HG02981 (cell line): Measurements from ENCODE around the gene CHMP2A.

ENCODE experiments used
- ATAC-seq: cut with Tn5 transposase; IDR thresholded peaks from one replicate; pipeline ENCODE4 v1.9.1; 2021; ENCODE audit warnings: mild to moderate bottlenecking, moderate library complexity; ENCODE audit not compliant: unreplicated experiment

Gene CHMP2A

DNA sequence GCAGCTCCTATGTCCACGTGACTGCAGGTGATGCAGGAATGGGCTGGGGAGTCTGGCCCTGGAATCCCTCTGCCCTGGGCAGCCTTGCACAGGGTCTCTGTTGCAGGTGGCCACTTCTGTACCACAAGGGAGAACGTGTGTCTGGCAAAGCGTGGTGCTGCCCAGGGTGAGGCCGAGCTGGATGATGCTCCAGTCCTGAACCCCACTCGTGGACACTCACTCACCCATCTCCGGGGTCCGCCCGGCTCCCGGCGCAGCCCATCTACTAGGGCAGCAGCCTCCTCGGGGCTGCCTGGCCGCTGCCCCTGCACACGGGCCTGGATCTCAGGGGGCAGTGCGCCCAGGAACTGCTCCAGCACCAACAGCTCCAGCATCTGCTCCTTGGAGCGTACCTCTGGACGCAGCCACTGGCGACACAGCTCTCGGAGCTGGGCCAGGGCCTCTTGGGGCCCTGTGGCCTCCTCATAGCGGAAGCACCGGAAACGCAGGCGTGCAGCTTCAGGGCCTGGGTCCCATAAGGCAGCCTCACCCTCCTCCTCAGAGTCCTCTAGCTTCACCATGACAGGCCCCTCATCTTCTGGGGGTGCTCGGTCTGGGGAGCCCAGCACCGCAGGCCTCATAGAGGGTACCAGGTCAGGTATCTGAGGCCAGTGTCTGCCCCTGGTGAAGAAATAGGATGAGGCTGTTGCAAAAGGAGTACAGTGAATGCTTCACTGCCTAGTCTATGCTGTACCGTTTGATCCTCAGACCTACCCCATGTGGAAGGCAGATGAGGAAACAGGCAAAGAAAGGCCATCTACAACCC lies 16.1 kb upstream of the CHMP2A start:
- ATAC-seq, result no peak

GRCh38 chr19:58569943-58570670 lies 15.2 kb upstream of the CHMP2A start:
- ATAC-seq, result no peak

- no peak for ATAC-seq
Measured at GRCh38 chr19:58569191-58569942, 14.5 kb upstream of the CHMP2A start.

DNA sequence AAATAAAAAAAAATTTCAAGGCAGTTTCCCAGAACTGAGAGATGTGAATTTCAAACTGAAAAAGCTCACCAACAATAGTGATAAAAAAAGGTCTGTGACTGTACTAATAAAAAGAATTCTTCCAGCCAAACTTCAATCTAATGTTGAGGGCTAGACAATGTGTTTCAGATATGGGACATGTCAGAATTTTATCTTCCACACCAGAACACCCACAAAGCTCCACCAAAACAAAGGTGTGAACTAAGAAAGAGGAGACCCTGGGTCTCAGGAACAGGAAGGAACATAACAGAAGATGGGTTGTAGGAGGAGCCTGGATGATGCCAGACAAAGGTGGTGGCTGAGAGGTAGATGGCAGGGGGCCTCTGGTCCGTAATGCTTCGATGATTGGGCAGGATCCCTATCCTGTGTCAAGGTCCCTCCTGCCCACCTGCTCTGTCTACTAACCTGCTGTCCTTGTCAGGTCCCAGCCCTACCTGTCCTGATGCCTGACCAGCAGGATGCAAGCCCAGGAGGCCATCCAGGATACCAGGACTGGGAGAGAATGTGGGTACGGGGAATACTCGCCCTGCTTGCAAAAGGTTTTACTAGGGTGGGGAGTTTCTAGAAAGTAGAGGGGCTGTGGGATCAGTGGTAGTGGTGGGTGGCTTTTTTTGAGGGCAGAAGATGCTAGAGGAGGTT lies 13.7 kb upstream of the CHMP2A start:
- ATAC-seq, result no peak

DNA sequence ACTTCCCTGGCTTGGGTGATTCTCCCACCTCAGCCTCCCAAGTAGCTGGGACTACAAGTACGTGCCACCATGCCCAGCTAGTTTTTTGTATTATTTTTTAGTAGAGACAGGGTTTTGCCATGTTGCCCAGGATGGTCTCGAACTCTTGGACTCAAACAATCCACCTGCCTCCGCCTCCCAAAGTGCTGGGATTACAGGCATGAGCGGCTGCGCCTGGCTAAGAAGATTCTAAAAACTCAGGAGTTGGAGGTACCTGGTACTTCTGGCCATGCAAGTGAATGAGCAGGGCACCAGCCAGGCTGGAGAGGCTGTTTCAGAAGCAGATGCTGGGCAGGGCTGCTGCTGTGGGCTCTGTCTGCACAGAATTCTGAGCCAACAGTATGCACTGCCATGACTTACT lies 12.1 kb upstream of the CHMP2A start:
- no peak for ATAC-seq

GRCh38 chr19:58563823-58564222 lies 8.9 kb upstream of the CHMP2A start:
- ATAC-seq, result no peak

DNA sequence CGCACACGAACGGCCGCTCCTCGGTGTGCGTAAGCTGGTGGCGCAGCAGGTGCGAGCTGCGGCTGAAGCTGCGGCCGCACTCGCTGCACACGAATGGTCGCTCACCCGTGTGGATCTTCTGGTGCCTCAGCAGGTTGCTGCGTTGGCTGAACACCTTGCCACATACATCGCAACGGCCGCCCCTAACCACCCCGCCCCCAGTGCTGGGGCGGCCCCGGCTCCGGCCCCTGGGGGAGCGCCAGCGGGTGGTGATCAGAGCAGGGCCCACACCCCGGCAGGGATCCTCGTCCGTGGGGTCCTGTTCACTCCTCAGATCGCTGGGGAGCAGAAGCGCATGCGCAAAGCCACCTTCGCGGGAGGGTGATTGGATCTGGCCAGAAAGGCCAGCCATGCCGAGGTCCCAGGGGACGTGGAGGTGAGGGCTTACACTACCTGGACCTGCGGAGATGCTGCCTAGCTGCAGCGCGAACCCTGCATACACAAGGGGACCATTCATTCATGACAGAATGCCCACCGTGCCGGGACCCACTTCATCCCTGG lies 8.2 kb upstream of the CHMP2A start:
- ATAC-seq, result no peak

DNA sequence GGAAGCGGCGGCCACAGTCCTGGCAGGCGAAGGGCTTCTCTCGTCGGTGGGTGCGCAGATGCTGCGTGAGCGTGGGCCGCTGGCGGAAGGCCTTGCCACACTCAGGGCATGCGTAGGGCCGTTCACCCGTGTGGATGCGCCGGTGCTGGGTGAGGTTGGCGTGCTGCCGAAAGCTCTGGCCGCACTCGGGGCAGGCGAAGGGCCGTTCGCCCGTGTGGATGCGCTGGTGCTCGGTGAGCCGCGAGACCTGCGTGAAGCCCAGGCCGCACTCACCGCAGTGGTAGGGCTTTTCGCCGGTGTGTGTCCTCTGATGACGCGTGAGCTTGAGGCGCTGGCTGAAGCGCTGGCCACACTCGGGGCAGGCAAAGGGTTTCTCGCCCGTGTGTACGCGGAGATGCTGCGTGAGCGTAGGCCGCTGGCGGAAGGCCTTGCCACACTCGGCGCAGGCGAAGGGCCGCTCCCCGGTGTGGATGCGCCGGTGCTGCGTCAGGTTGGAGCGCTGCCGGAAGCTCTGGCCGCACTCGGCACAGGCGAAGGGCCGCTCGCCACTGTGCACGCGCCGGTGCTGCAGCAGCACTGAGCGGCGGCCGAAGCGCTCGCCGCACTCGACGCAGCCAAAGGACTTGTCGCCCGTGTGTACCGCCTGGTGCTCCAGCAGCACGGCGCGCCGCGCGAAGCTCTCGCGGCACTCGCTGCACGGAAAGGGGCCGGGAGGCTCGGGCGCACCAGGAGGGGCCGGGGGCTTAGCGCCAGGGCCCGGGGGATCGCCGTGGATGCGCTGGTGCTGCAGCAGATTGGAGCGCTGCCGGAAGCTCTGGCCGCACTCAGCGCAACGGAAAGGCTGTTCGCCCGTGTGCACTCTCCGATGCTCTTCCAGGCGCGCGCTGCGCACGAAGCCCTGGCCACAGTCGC lies 7.5 kb upstream of the CHMP2A start:
- no peak for ATAC-seq

DNA sequence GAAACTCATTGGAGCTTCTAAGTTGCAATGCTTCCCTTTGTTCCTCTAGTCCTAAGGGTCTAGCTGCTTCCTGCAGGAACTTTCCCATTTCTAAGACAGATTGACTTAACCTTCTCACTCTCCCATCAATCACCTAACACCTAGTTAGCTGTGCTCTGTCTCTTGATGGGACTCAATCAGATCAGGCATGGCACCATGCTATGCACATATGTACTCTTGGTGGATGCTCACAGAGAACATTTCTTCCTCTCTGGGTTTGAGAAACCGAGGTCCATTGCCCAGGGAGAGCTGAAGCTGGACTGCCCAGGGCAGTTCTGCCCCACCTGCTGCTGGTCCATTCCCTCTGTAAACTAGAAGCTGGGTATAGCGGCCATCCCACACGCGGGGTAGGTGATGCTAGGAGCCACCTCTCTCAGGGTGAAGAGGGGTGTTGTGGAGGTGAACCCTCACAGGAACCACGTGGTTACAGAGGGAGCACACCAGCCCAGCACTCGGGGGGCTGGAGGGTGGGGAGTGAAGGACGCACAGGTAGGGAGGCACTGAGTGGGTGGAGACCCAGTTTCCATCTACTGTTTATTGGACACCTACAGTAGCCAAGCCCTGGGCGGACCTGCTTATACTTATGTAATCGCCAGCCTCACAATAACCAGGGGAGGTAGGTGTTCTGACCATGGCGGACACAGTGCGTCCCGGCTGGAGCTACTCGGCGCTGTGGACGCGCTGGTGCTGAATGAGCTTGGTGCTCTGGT lies 6.6 kb upstream of the CHMP2A start:
- no peak for ATAC-seq

DNA sequence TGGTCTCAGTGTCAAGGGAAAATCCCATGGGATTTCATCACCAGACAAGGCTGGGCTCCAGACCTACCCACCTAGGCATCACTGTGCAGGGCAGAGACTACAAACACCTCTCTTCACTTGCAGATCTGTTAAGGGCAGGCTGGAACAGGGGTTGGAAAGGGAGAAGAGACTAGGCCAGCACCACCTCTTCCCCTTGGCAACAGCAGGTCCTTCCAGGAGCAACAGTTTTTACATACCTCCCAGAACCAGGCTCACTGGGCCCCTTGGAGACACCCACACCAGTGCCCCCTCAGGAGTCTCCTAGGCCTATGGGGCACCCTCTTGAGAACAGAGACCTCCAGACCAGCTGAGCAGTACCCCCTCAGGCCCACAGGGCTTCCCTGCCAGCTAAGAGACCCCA lies 6.0 kb upstream of the CHMP2A start:
- no peak for ATAC-seq

DNA sequence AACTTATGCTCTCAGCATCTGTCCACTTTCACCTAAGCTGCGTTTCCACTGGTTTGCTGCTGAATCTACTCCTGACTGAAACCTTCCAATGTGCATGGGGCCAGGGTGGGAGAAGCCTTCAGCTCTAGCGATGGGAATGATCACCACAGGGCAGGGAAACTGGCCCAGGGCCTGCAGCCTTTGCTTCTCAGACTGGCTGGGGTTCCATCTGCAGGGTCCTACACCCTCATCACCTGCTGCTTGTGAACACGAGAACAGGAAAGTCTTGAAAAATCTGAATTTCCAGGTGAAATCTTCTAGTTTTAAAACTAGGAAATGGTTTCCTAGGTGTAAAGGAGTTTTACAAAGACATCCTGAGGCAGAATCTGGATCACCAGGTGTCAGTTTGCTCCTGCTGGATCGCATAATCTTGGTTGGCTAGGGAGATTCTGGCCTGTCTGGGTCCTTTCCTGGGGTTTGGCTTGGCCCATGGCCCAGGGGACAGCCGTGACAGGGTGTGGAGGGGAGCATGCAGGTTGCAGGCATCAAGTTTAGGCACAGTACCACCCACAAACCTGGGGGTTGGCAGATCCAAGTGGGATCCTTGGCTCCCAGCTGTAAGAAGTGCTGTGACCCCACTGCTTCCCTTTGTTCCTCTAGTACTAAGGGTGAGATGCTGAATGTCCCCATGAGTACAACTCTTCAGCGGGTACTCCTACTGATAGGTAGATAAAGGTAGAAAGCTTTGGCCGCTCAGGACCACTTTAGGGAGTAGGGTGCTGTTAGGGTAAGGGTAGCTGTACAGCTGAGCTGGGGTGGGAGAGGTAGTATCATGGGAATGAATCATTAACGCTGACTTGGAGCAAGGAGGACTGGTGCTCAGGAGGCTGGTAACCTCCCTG lies 5.3 kb upstream of the CHMP2A start:
- ATAC-seq, result no peak

- ATAC-seq, result peak; percentile 21
Measured at GRCh38 chr19:58559275-58560006, 4.5 kb upstream of the CHMP2A start.

GRCh38 chr19:58558623-58559274 lies 3.8 kb upstream of the CHMP2A start:
- ATAC-seq, result peak; percentile 52

DNA sequence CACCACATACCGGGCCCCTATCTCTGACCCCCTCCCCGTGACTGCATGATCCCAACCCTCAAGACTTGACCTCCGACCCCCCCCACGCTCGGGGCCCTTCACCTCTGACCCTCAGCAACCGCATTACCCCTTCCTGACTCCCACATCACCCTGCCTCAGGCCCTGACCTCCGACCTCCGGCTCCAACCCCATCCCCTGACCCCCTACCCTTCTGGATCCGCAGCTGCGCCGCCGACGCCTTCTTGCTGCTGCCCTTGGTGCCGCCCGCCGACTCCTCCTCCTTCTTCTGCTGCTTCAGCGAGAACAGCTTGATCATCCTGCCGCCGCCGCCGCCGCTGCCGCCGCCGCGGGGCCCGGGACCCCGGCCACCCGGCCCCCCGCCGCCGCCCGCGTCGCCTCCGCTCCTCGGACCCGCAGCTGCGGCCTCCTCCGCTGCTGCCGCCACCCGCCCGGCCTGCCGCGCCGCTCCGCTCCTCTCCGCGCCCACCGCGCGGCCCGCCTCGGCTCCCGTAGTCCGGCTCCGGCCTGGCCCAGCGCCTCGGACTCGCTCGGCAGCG lies 3.2 kb upstream of the CHMP2A start, which contains the start of gene UBE2M:
UBE2M (minus strand) TSS at position 546 of the 557 bp plus-strand sequence; CDS start at position 316, 230 bp downstream.
- ATAC-seq, result no peak

GRCh38 chr19:58557221-58558065 lies 2.5 kb upstream of the CHMP2A start:
- no peak for ATAC-seq
